Measurements from ENCODE around the gene DUSP28. TPM values are rescaled to one million over a fixed set of nuclear protein-coding genes. Genes with fewer than 3 reads are reported as not detected.

DUSP28 gene
- total and polyA plus RNA-seq, 2 of the 13 experiments (the other 11 are each of a cell fraction or from before 2014, with no cell fraction given) = 5.2 to 8.6 TPM

GRCh38 chr2:240586198-240586918 lies 26.2 kb downstream of the DUSP28 start, which contains the start of gene CAPN10 (continued):
- peak; percentile 90 for TF ChIP-seq TAF1 (CRISPR knock-in tag; IDR thresholded peaks at IDR 0.05)
- peak; percentile 80 for TF ChIP-seq PRDM10 (CRISPR knock-in tag; IDR thresholded peaks at IDR 0.05; ENCODE audit: low read depth)
- TF ChIP-seq CENPX (CRISPR knock-in tag; IDR thresholded peaks at IDR 0.05) = no peak
- TF ChIP-seq HMGA1 (CRISPR knock-in tag; conservative IDR thresholded peaks at IDR 0.05) = no peak
- TF ChIP-seq ZGPAT (CRISPR knock-in tag; IDR thresholded peaks at IDR 0.05) = peak; percentile 90
- no peak for TF ChIP-seq THAP8 (CRISPR knock-in tag; IDR thresholded peaks at IDR 0.05; ENCODE audit: borderline replicate concordance)
- no peak for TF ChIP-seq DBP (CRISPR knock-in tag; IDR thresholded peaks at IDR 0.05; ENCODE audit: not compliant biosample characterization)
- TF ChIP-seq KDM4B (CRISPR knock-in tag; IDR thresholded peaks at IDR 0.05) = peak; percentile 57; the same call in 1 of the 2 replicates
- TF ChIP-seq SKIL (CRISPR knock-in tag; IDR thresholded peaks at IDR 0.05; ENCODE audit: borderline replicate concordance) = peak; percentile 44; the same call in 1 of the 2 replicates
- peak; percentile 92 for TF ChIP-seq ZNF343 (CRISPR knock-in tag; IDR thresholded peaks at IDR 0.05)
- no peak for TF ChIP-seq PHB2 (IDR thresholded peaks at IDR 0.05; ENCODE audit: partially characterized antibody)
- TF ChIP-seq ZFP36L1 (CRISPR knock-in tag; IDR thresholded peaks at IDR 0.05) = no peak
- no peak; the same call in 1 of the 2 replicates for TF ChIP-seq HNRNPUL1 (IDR thresholded peaks at IDR 0.05; ENCODE audit: low read depth, low read length)
- peak; percentile 80 for TF ChIP-seq THRA (CRISPR knock-in tag; IDR thresholded peaks at IDR 0.05; ENCODE audit: borderline replicate concordance)
- no peak for TF ChIP-seq MAFK (conservative IDR thresholded peaks at IDR 0.05 in 1 of 2, IDR thresholded peaks at IDR 0.05 in 1 of 2; ENCODE audit: low read length in 2 of 2)
- TF ChIP-seq ZNF616 (CRISPR knock-in tag; IDR thresholded peaks at IDR 0.05; ENCODE audit: low read depth) = 0 out of 2 replicates have a peak, but pooled peaks have one; percentile 17
- TF ChIP-seq ZNF7 (CRISPR knock-in tag; IDR thresholded peaks at IDR 0.05) = no peak
- TF ChIP-seq ZNF841 (CRISPR knock-in tag; IDR thresholded peaks at IDR 0.05; ENCODE audit: borderline replicate concordance) = peak; percentile 83; the same call in 1 of the 2 replicates
